GM19239 (cell line): ENCODE data around the gene NHSL1.

Source experiments
- DNase-seq: peaks from one replicate; pipeline ENCODE4 v3.0.0; 2011; ENCODE audit warnings: low spot score; ENCODE audit not compliant: insufficient read length
- FAIRE-seq: peaks from 2 replicates; lab custom pipeline; 2011; peaks lifted over from hg19 to GRCh38; lab: Jason Lieb, UNC

NHSL1 gene

GRCh38 chr6:138523347-138524210 is 24.3 kb upstream of the NHSL1 start:
- DNase-seq (no peak), FAIRE-seq (no peak)

GRCh38 chr6:138522611-138523010 is 23.3 kb upstream of the NHSL1 start:
- DNase-seq (no peak), FAIRE-seq (no peak)

- DNase-seq (no peak), FAIRE-seq (no peak)
Measured at GRCh38 chr6:138521790-138522189, 22.5 kb upstream of the NHSL1 start.

- DNase-seq (no peak), FAIRE-seq (no peak)
Measured at GRCh38 chr6:138520463-138520862, 21.2 kb upstream of the NHSL1 start.

- DNase-seq (no peak), FAIRE-seq (no peak)
Measured at GRCh38 chr6:138518054-138518453, 18.8 kb upstream of the NHSL1 start.

- FAIRE-seq (peak; percentile 67), DNase-seq (peak; percentile 39)
Measured at GRCh38 chr6:138517635-138518034, 18.3 kb upstream of the NHSL1 start.

- FAIRE-seq (no peak), DNase-seq (no peak)
Measured at GRCh38 chr6:138515657-138516248, 16.5 kb upstream of the NHSL1 start.

- FAIRE-seq (no peak), DNase-seq (no peak)
Measured at GRCh38 chr6:138514860-138515540, 15.7 kb upstream of the NHSL1 start.

GRCh38 chr6:138512609-138513008 is 13.3 kb upstream of the NHSL1 start:
- no peak for FAIRE-seq

GRCh38 chr6:138510093-138510492 is 10.8 kb upstream of the NHSL1 start:
- no peak for DNase-seq
- FAIRE-seq, result no peak

More at GRCh38 chr6:138512609-138513008, 13.3 kb upstream of the NHSL1 start:
- no peak for DNase-seq

GRCh38 chr6:138509371-138509770 is 10.1 kb upstream of the NHSL1 start:
- no peak for DNase-seq
- FAIRE-seq, result peak; percentile 66

GRCh38 chr6:138508676-138508988 is 9.3 kb upstream of the NHSL1 start:
- FAIRE-seq, result no peak
- DNase-seq, result no peak

GRCh38 chr6:138507977-138508675 is 8.8 kb upstream of the NHSL1 start:
- no peak for DNase-seq
- FAIRE-seq, result no peak

GRCh38 chr6:138504764-138505689 is 5.7 kb upstream of the NHSL1 start:
- DNase-seq (no peak), FAIRE-seq (no peak)

GRCh38 chr6:138503881-138504680 is 4.8 kb upstream of the NHSL1 start:
- DNase-seq (no peak), FAIRE-seq (no peak)

- no peak for FAIRE-seq
- DNase-seq, result no peak
Measured at GRCh38 chr6:138502546-138502945, 3.3 kb upstream of the NHSL1 start.

GRCh38 chr6:138500867-138501446 is 1.7 kb upstream of the NHSL1 start:
- DNase-seq (no peak), FAIRE-seq (no peak)

- DNase-seq (no peak), FAIRE-seq (peak; percentile 53)
Measured at GRCh38 chr6:138500045-138500665, 861 bp upstream of the NHSL1 start.
